HG03064 (cell line): ENCODE measurements around the gene ZNF500.
A peak's percentile ranks its signal among the peaks of the same experiment; 100 is the strongest.
"Not testable (repeated sequence)": the region's sequence is repeated elsewhere in the genome, so short reads cannot be mapped to it uniquely, and the experiment has no call there.

Experiments used
- ATAC-seq: cut with Tn5 transposase; IDR thresholded peaks from one replicate; pipeline ENCODE4 v1.9.1; 2021; ENCODE audit warnings: low read depth; ENCODE audit not compliant: unreplicated experiment

Gene ZNF500

DNA sequence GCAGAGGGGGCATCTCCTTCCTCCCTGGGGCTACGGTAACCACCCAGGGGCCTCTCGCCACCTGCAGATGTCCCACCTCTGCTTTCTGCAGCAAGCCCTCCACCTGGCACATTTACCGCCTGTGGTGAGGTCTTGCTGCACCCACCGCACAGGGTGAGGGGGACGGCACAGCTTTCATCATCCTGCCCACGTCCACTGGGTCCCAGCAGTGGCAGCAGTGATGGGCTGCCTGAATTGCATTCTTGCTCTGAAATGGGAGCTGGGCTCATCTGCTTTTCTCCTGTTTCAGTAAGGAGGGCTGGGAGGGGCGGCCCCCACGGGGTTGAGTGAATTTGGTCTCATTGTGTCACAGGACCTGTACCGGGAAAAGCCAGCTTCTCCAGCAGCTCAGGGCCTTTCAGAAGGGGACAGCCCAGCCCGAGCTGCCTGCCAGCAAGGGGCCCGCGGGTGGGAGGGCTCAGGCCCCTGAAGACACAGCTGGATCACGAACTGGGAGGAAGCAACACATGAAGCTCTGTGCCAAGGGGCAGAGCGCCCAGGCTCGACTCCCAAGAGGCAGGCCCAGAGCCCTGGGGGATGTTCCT is 19.9 kb downstream of the ZNF500 start:
- no peak for ATAC-seq

GRCh38 chr16:4746215-4746614 is 20.7 kb downstream of the ZNF500 start:
- no peak for ATAC-seq

DNA sequence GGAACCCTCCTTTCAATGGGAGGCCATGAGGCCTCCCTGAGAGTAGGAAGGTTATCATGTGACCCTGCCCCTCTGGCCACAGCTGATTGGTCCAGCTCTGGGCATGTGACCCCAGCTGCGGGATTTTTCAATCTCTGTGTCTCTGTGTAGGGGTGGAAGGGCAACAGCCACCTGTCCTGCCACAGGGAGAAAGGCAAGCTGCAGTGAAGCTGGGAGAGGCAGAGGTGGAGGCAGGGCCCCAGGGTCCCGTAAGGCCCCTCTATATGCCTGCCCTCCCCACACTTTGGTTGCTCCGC is 21.7 kb downstream of the ZNF500 start:
- ATAC-seq: no peak

GRCh38 chr16:4744555-4745273 is 22.2 kb downstream of the ZNF500 start:
- no peak for ATAC-seq

GRCh38 chr16:4743226-4743878 is 23.6 kb downstream of the ZNF500 start:
- ATAC-seq: no peak

DNA sequence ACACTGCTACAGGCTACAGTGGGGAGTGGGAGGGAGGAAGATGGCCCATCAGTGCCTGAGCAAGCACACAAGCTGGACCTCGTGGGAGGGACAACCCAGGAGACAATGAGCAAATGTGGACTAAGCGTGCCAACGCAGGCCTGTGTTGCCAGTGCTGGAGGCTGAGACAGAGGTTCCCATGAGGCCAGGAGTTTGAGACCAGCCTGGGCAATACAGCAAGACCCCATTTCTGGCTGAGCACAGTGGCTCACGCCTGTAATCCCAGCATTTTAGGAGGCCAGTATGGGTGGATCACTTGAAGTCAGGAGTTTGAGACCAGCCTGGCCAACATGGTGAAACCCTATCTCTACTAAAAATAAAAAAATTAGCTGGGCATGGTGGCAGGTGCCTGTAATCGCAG is 28.6 kb downstream of the ZNF500 start:
- ATAC-seq: not testable (repeated sequence)

- no peak for ATAC-seq
Measured at GRCh38 chr16:4737545-4737944, 29.4 kb downstream of the ZNF500 start.

DNA sequence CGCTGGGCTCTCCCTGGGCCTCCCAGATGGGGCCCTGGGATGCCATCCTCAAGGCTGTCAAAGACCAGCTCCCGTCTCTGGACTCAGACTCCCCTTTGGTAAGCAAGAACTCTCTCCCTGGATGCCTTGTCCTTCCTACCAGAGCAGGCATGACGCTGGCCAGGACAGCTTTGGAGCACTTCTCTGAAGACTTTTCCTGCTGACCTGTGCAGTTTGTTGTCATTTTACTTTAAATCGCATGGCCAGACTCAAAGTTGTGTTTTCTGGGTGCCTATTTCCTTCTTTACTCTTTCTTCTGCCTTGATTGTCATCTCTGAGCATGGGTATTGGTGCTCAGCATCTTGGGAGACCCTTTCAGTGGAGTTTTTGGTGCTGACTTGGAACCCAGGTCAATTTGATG is 30.4 kb downstream of the ZNF500 start:
- no peak for ATAC-seq

DNA sequence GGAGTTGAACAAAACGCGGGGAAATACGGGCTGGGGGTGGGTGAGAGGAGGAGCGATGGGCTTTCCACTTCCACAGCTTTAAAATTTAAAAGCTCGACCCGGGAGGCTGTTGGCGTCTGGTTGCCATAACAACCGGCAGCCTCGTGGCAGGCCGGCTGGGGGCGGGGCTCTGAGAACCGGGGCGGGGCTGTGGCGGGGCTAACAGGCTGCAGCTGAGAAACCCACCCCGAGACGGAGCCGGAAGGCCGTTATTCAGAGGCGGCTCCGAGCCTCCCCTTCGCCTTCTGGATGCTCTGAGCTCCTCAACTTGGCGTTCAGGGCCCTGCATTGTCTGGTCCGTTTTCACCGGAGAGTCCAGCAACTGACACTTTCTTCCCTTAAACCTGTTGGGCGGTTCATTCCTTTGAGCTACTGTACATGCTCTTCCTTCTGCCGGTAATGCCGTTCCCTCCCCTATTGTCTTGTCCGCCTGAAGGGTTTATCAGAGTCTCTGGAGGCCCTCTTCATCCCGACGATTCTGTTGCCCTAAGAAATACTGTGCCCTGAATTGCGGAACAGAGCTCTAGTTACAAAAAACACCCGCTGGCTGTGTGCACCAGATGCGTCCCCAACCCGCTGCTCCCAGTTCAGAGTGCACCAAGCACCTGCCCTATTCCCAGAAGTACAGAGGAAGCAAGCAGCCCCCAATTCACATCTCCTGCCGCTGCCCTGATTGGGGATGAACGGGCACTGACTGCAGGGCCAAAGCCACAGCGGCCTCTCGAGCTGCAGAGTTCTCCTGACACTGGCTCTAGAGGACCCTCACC is 32.0 kb downstream of the ZNF500 start:
- peak; percentile 49 for ATAC-seq

GRCh38 chr16:4734063-4734729 is 32.8 kb downstream of the ZNF500 start, which contains the start of the genes ANKS3 and DNAAF8:
TSS of gene ANKS3 (minus strand) at chr16:4734271. CDS start at chr16:4730149, 4,122 bp downstream.
TSS of gene DNAAF8 (plus strand) at chr16:4734537. CDS start at chr16:4736515, 1,978 bp downstream.
- ATAC-seq: peak; percentile 57

DNA sequence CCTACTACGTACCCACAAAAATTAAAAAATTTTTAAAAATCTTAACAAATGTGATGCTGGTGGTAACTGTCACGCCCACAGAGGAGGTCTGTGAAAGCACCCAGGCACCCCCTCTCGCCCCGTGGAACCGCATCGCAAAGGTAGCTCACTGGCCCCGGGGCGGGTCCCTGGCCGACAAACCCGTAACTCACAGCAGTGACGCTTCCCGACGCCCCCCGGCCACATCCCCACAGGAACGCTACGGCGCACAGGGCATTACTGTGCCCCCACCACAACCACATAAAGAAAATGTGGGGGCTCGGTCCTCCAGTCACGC is 33.3 kb downstream of the ZNF500 start:
- ATAC-seq: no peak

- ATAC-seq: no peak
Measured at GRCh38 chr16:4733211-4733742, 33.7 kb downstream of the ZNF500 start.

DNA sequence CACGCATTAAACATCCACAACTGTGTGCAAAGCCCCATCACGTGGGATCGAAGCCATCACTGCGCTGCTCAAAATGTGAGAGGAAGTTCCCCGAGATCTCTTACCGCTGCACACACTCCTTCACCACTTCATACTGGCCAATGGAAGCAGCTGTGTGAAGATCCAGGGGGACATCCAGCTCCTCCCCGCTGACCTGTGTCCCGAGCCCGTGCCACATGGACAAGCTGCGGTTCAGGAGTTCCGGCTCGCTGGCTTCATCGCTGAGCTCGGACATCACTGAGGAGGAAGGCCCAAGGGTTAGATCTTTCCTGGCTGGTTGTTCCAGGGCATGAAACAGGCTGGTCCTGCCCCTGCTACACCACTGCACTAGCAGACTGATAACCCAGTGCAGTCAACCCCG is 37.1 kb downstream of the ZNF500 start:
- no peak for ATAC-seq

GRCh38 chr16:4728676-4729075 is 38.3 kb downstream of the ZNF500 start:
- no peak for ATAC-seq

GRCh38 chr16:4726616-4727015 is 40.3 kb downstream of the ZNF500 start:
- ATAC-seq: no peak

DNA sequence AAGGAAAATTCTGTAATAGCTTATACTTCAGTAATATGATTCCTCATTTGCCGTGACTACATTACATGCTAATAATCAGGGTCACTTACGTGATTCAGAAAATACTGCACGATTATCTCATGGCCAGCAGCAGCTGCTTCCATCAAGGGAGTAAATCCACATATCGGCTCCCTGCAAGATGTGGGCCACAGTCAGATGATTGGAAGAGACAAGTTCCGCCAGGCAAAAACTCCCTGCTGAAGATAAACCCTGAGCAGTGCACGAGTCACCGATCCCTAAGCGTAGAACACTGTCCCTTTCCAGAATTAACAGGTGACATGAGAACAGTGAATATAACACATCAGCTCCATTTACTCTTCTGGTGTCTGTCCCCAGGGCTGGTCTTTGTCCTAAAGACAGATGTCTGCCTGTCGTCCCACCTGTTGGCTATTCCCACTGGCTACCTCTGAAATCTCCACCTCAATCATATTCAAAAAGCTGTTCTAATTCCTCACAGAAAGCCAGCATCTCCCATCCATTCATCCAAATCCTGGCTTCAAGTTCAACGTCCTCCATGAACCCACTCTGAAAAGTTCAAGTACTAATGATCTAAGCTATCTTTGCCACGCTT is 42.2 kb downstream of the ZNF500 start:
- ATAC-seq: no peak

DNA sequence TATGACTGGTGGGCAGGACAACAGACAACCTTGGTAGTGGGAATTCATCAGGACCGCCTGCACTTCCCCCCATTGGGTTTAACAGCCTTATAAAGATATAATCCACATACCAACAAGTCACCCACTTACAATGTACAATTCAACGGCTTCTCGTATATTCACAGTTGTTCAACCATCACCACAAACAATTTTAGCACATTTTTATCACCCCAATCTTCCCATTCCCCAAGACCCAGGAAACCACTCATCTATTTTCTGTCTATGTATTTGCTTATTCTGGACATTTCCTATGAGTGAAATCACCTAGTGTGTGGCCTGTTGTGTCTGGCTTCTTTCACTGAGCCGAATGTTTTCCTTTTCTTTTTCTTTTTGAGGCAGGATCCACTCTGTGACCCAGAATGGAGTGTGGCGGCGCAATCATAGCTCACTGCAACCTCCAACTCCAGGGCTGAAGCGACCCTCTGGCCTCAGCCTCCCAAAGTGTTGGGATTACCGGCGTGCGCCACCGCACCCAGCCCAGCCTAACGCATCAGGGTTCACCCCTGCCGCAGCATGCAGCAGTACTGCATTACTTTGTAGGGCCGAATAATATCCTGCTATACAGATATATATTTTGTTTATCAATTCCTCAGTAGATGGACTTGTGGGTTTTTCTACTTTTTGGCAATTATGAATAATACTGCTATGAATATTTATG is 43.7 kb downstream of the ZNF500 start:
- ATAC-seq: no peak

GRCh38 chr16:4718466-4718865 is 48.5 kb downstream of the ZNF500 start:
- no peak for ATAC-seq

DNA sequence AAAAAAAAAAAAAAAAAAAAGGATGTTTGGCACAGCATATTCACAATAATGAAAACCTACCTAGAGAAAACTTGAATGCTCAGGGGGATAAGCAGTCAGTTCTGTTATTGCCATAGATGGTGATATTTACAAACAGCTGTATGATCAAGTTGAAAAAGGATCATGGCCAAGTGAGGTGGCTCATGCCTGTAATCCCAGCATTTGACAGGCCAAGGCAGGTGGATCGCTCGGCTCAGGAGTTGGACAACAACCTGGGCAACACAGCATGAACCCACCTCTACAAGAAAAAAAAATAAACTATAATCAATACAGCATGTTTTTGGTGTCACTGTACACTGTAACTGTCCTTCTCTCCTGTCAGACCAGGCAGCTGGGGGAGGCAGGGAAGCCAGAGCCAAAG is 52.0 kb downstream of the ZNF500 start:
- no peak for ATAC-seq
